Activated CD4-positive, alpha-beta T cell treated with anti-CD3 and anti-CD28 coated beads, Interleukin-2, amount 50 U/mL, for 16 hours (primary cell): ENCODE data around the gene HSPBP1.
A peak's percentile ranks its signal among the peaks of the same experiment; 100 is the strongest.

ENCODE experiments used
- DNase-seq: peaks from one replicate; pipeline ENCODE4 v3.0.0-alpha.2; 2020

The HSPBP1 gene

GRCh38 chr19:55273978-55274707, 5.8 kb downstream of the HSPBP1 start:
- DNase-seq, result no peak

DNA sequence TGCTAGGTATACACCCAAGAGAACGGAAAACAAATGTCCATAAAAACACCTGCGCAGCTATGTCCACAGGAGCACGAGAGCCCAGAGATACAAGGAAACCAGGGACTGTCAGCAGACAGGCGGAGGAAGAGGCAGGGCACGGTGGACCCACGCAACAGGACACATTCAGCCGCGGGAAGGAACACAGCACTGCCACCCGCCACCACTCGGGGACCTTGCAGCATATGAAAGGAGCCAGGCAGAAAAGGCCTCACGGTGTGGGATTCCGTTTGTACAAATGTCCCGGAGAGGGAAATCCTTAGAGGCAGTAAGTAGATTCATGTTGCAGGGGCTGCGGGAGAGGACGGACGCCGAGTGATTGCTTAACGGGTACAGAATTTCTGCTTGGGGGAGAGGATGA, 7.8 kb downstream of the HSPBP1 start:
- no peak for DNase-seq

GRCh38 chr19:55270172-55270942, 9.6 kb downstream of the HSPBP1 start:
- no peak for DNase-seq

DNA sequence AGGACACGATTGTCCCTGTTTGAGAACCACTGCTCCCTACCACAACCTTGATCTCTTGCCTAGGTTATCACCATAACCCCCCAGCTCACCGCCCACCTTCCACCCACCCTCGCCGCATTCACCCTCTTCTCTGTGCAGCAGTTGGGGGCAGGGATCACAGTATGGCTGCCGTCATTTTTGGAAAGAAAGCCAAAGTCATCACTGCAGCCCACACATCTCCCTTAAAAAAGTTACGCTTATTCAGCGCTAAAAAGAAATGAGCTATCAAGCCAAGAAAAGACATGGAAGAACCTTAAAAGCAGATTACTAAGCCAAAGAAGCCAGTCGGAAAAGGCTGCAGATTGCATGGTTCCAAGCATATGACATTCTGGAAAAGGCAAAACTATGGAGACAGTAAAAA, 10.6 kb downstream of the HSPBP1 start:
- DNase-seq, result no peak

DNA sequence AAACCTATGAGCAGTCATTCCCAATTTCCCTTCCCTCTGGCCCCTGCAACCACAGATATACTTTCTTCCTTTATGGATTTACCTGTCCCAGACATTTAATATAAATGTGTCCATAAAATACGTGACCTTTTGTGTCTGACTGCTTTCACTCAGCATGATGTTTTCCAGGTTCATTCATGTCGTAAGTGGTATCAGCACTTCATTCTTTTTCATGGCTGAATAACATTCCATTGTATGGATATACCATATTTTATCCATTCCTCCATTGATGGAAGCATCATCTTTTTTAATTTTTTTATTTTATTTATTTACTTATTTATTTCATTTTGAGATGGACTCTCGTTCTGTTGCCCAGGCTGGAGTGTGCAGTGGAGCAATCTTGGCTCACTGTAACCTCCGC, 13.1 kb downstream of the HSPBP1 start:
- DNase-seq, result no peak

GRCh38 chr19:55266404-55266803, 13.5 kb downstream of the HSPBP1 start:
- no peak for DNase-seq

DNA sequence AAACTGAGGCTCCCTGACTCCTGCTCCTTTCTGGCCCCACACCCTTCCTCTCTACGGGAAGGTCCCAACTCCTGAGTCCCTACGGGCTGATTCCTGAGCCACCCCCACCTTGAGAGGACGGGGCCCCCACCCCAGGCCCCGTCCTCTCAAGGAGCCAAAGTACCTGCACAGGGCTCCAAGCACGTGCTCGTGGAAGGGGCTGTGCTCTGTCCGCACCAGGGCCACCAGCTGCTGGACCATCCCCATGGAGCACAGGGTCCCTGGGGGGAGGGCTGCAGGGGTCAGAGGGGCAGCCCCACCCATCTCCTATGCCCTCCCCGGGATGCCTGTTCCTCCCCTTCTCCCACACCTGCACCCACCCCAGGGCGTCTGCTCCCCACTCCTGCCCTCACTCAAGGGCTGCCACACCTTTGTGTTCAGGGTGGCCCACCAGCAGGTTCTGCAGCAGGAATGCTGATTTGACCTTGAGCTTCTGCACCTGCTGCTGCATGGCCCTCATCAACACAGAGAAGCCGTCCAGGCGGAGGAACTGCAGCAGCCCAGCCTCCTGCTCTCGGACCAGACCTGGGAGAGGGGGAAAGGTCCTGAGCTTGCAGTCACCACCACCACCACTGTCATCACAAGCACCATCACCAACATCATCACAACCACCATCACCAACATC, 14.1 kb downstream of the HSPBP1 start:
- no peak for DNase-seq

- DNase-seq, result no peak
Observed at GRCh38 chr19:55265173-55265572, 14.7 kb downstream of the HSPBP1 start.

DNA sequence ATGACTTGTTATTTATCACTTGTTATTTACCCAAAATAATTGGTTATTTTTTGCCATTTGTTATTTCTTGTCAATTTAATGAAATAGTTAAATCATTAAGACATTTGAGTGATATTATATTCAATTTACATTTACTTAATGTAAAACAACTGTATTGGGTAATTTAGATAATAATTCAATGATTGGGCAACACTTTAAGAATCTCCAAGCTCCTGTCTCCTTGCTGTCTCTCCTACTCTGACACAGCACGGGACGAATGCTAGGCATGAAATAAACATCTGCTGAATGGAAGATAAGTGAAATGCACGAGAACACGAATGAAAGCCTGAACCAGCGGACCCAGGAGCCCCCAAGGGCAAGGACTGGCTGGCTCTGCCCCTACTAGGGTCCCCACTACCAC, 15.4 kb downstream of the HSPBP1 start:
- no peak for DNase-seq

- no peak for DNase-seq
Observed at GRCh38 chr19:55262359-55262758, 17.6 kb downstream of the HSPBP1 start.

DNA sequence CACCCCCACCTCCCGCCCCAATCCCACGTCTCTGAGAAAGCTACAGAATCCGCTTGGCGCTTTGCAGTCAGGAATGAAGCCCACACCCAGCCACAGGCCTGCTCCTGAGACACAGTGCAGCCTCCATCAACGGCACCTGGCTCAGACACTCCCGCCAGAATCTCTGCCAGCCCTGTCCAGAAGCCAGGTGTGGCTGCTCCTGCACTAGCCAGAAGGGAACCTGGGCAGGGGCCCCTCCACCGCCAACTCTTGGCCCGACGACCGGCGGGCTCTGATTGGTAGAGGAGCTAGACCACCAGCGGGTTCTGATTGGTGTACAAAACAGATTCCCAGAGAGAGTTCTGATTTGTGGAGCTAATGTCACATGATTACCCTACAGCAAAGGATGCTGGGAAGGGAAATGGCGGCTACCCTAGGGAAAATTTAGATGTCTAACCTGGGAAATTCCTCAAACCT, 18.2 kb downstream of the HSPBP1 start:
- no peak for DNase-seq

DNA sequence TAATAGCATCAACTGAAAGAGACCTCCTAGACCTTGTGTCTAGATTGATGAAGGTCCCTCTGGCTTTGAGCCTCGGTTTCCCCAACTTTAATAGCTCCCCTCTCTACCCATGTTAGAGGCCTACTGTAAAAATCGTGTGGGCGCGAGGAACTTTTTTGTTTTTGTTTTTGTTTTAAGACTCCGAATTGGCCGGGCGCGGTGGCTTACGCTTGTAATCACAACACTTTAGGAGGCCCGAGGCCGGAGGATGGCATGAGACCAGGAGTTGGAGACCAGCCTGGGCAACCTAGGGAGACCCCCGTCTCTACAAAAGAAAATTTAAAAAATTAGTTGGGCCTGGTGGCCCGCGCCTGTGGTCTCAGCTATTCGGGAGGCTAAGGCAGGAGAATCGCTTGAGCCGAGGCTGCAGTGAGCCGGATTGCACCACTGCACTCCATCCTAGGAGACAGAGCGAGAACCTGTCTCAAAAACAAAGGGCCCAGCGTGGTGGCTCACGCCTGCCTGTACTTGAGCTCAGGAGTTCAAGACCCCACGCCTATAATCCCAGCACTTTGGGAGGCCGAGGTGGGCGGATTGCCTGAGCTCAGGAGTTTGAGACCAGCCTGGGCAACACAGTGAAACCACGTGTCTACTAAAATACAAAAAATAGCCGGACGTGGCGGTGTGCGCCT, 20.2 kb downstream of the HSPBP1 start:
- no peak for DNase-seq

GRCh38 chr19:55258828-55259539, 20.9 kb downstream of the HSPBP1 start, which contains the start of gene PPP6R1:
Gene PPP6R1 (minus strand): TSS chr19:55259017. CDS start chr19:55247103, 11,914 bp downstream.
- DNase-seq, result peak; percentile 97

DNA sequence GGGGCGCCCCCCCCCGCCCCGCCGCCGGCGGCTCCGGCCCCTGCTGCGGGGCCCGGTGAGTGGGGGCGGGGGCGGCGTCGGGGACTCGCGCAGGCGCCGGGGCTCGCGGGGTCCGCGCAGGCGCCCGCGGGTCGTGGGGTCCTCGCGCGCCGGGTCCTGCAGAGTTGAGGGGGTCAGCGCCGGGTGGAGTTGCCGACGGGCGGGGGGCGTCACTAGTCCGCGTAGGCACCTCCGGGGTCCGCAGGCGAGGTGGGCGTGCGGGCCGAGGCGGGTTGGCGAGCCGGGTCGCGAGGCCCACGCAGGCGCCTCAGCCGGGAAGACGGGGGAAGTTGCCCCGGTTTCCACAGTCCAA, 21.5 kb downstream of the HSPBP1 start:
- no peak for DNase-seq

- peak; percentile 43 for DNase-seq
Observed at GRCh38 chr19:55257461-55258420, 22.2 kb downstream of the HSPBP1 start.

DNA sequence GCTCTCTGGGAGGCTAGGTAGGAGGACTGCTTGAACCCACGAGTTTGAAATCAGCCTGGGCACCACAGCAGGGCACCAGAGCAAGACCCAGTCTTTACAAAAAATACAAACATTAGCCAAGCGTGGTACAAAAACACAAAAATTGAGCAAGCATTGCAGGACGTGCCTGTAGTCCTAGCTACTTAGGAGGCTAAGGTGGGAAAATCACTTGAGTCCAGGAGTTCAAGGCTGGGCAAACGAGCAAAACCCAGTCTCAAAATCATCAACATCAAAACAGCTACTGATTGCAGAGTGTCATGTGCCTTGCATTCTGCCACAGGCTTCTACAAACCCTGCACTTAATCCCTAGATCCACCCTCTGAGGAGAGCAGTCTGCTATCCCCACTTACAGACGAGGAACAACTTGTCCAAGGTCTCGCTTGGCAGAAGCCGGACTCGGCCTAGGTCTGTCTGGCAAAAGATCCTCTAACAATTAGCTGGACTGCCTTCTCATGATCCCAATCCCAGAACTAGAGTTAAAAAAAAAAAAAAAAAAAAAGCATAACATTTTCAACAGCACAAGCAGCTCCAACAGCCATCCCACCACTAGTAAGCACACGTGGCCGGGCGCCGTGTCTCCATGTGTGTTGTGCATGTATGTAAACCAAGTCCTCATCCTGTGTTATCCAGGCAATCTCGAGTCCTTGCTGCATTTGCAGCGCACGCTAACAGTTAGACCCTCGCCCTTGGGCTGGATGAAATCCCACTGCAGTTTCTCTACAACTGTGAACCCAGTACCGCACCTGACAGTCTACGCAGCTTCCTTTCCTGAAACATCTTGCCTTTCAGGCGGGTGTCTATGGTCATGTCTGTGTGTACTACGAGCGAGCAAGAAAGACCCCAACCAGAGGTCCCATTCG, 23.1 kb downstream of the HSPBP1 start:
- no peak for DNase-seq

GRCh38 chr19:55255618-55256423, 24.1 kb downstream of the HSPBP1 start:
- DNase-seq, result peak; percentile 78

DNA sequence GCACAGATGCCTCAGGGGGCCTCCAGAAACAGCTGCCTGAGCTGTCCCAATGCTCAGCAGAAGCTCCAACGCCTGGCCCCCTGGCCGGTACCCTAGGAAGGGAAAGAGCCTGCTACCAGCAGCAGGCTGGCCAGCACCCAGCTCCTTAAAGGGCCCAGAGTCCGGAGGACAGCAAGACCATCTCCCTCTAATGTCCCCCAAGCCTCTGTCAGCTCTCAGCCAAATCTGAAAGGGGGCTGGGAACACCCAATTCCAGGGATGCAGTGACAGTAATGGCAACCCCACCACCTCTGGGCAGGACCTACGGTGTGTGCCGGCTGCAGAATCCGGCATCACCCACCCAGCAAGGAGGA, 25.3 kb downstream of the HSPBP1 start:
- DNase-seq, result no peak

- peak; percentile 79 for DNase-seq
Observed at GRCh38 chr19:55253842-55254624, 25.9 kb downstream of the HSPBP1 start.
